IMR-90 (cell line): ENCODE data around the gene NTRK2. TPM values are rescaled to one million over a fixed set of nuclear protein-coding genes. Genes with fewer than 3 reads are reported as not detected.

ENCODE experiments used
- ATAC-seq: fragments of 200-7000 bp; cut with Tn5 transposase; 2 replicates; pipeline ENCODE4 v1.9.1; 2020; ENCODE audit warnings: low read depth, mild to moderate bottlenecking, moderate library complexity
- BruUV-seq: library from RNA; stranded (reverse); fragments of 400-500 nt; replicated peaks from 2 replicates; lab custom pipeline; 2021; lab: Mats Ljungman, UMichigan
- CTCF ChIA-PET: fragments of 300-600 bp; formaldehyde crosslinking; extraction: SDS; loops from one replicate; lab custom pipeline; 2021; ENCODE audit warnings: antibody characterized with exemption; lab: Yijun Ruan, JAX
- POLR2A ChIA-PET: fragments of 300-600 bp; sonication (Branson Sonifier 250); formaldehyde crosslinking; loops from one replicate; lab custom pipeline; 2022; ENCODE audit warnings: antibody characterized with exemption; ENCODE audit not compliant: unreplicated experiment; lab: Charles Lee
- DNase-seq: peaks from one replicate; pipeline ENCODE4 v3.0.0; 2013
- H2AFZ ChIP-seq: replicated peaks from 2 replicates; pipeline ENCODE3; 2013; ENCODE audit warnings: low read length, mild to moderate bottlenecking; ENCODE audit not compliant: poor library complexity
- H2AK5ac ChIP-seq: 2 replicates; pipeline ENCODE4 v1.6.1; 2013; ENCODE audit warnings: low read depth, low read length, inconsistent platforms
- H2AK9ac ChIP-seq: replicated peaks from 2 replicates; pipeline ENCODE3; 2013; ENCODE audit warnings: mild to moderate bottlenecking, low read depth, low read length, moderate library complexity; ENCODE audit not compliant: poor library complexity
- H2BK120ac ChIP-seq: 2 replicates; pipeline ENCODE4 v1.6.1; 2013; ENCODE audit warnings: low read depth, low read length, inconsistent platforms
- H2BK15ac ChIP-seq: 3 replicates; pipeline ENCODE4 v1.6.1; 2013; ENCODE audit warnings: low read depth, low read length, inconsistent platforms
- H2BK20ac ChIP-seq: 2 replicates; pipeline ENCODE4 v1.6.1; 2013; ENCODE audit warnings: low read depth, mild to moderate bottlenecking, inconsistent platforms, low read length, moderate library complexity
- H2BK5ac ChIP-seq: 2 replicates; pipeline ENCODE4 v1.6.1; 2013; ENCODE audit warnings: mild to moderate bottlenecking, low read depth, low read length, inconsistent platforms; ENCODE audit not compliant: poor library complexity, severe bottlenecking
- H3K14ac ChIP-seq: replicated peaks from 2 replicates; pipeline ENCODE4 v1.6.1; 2013; ENCODE audit warnings: low read depth, low read length, inconsistent platforms
- H3K18ac ChIP-seq: 2 replicates; pipeline ENCODE4 v1.6.1; 2013; ENCODE audit warnings: low read depth, low read length, control low read depth
- H3K23ac ChIP-seq: 2 replicates; pipeline ENCODE4 v1.6.1; 2013; ENCODE audit warnings: low read depth, low read length, inconsistent platforms
- H3K27ac ChIP-seq: 2 replicates; pipeline ENCODE4 v1.5.1; 2013; ENCODE audit warnings: mild to moderate bottlenecking, control low read depth, low read length; ENCODE audit not compliant: insufficient read depth
- H3K27me3 ChIP-seq: 2 replicates; pipeline ENCODE4 v1.6.1; 2013; ENCODE audit warnings: low read length; ENCODE audit not compliant: control insufficient read depth, insufficient read depth
- H3K36me3 ChIP-seq: 2 replicates; pipeline ENCODE4 v1.6.1; 2013; ENCODE audit warnings: low read length, mixed read lengths; ENCODE audit not compliant: control insufficient read depth, insufficient read depth
- H3K4ac ChIP-seq: 2 replicates; pipeline ENCODE4 v1.6.1; 2013; ENCODE audit warnings: low read depth, low read length, inconsistent platforms
- H3K4me1 ChIP-seq: 2 replicates; pipeline ENCODE4 v1.6.1; 2013; ENCODE audit warnings: low read length, mixed read lengths; ENCODE audit not compliant: control insufficient read depth, insufficient read depth
- H3K4me2 ChIP-seq: 2 replicates; pipeline ENCODE4 v1.6.1; 2013; ENCODE audit warnings: low read depth, mild to moderate bottlenecking, control low read depth, low read length, moderate library complexity
- H3K4me3 ChIP-seq: 2 replicates; pipeline ENCODE4 v1.5.1; 2013; ENCODE audit warnings: low read depth, mild to moderate bottlenecking, control low read depth, low read length, moderate library complexity; ENCODE audit not compliant: insufficient read depth
- H3K56ac ChIP-seq: 2 replicates; pipeline ENCODE4 v1.6.1; 2013; ENCODE audit warnings: low read length, inconsistent platforms; ENCODE audit not compliant: insufficient read depth; ENCODE audit errors: extremely low read depth
- H3K79me1 ChIP-seq, 2 experiments: 2 replicates each; pipeline ENCODE4 v1.6.1; 2013; ENCODE audit warnings: low read length in 2 of 2, inconsistent platforms in 1 of 2, low read depth in 1 of 2
- H3K9ac ChIP-seq: 2 replicates; pipeline ENCODE4 v1.6.1; 2013; ENCODE audit warnings: low read depth, low read length, control low read depth
- H3K9me1 ChIP-seq: 2 replicates; pipeline ENCODE4 v1.6.1; 2013; ENCODE audit warnings: low read length, inconsistent platforms; ENCODE audit not compliant: insufficient read depth
- H3K9me3 ChIP-seq: 2 replicates; pipeline ENCODE4 v1.6.1; 2013; ENCODE audit warnings: low read length; ENCODE audit not compliant: control insufficient read depth, insufficient read depth
- H4K20me1 ChIP-seq: 2 replicates; pipeline ENCODE4 v1.6.1; 2013; ENCODE audit warnings: low read length, inconsistent platforms; ENCODE audit not compliant: insufficient read depth
- H4K5ac ChIP-seq: 2 replicates; pipeline ENCODE4 v1.6.1; 2013; ENCODE audit warnings: mild to moderate bottlenecking, low read depth, low read length, control low read depth
- H4K8ac ChIP-seq, 2 experiments: 2 replicates each; pipeline ENCODE4 v1.6.1; 2013; ENCODE audit warnings: low read depth in 2 of 2, low read length in 2 of 2, control low read depth in 1 of 2, inconsistent platforms in 1 of 2
- H4K91ac ChIP-seq: 2 replicates; pipeline ENCODE4 v1.6.1; 2013; ENCODE audit warnings: low read depth, low read length, inconsistent platforms; ENCODE audit not compliant: insufficient read depth
- CEBPB ChIP-seq: IDR thresholded peaks from 2 replicates; pipeline ENCODE4 v1.6.1; 2012; ENCODE audit warnings: low read depth, low read length, improper control_type of control experiment
- CHD1 ChIP-seq: IDR thresholded peaks from 2 replicates; pipeline ENCODE4 v1.6.1; 2012; ENCODE audit warnings: low read depth, low read length, improper control_type of control experiment
- FOS ChIP-seq: fragments of 150-350 bp; IDR thresholded peaks from 2 replicates; pipeline ENCODE4 v1.6.1; 2016; ENCODE audit warnings: low read depth, low read length
- MAFK ChIP-seq: IDR thresholded peaks from 2 replicates; pipeline ENCODE4 v1.6.1; 2012; ENCODE audit warnings: low read depth, low read length, improper control_type of control experiment
- MXI1 ChIP-seq: IDR thresholded peaks from 2 replicates; pipeline ENCODE4 v1.6.1; 2012; ENCODE audit warnings: low read depth, mild to moderate bottlenecking, low read length, moderate library complexity, borderline replicate concordance
- NFE2L2 ChIP-seq: fragments of 150-350 bp; IDR thresholded peaks from 2 replicates; pipeline ENCODE4 v1.6.1; 2016; ENCODE audit warnings: low read depth, mild to moderate bottlenecking, low read length
- POLR2A ChIP-seq: IDR thresholded peaks from 2 replicates; pipeline ENCODE4 v1.6.1; 2012; ENCODE audit warnings: mild to moderate bottlenecking, low read depth, low read length
- RAD21 ChIP-seq: IDR thresholded peaks from 2 replicates; pipeline ENCODE4 v1.6.1; 2012; ENCODE audit warnings: low read length, improper control_type of control experiment
- RCOR1 ChIP-seq: IDR thresholded peaks from 2 replicates; pipeline ENCODE4 v1.6.1; 2012; ENCODE audit warnings: mild to moderate bottlenecking, low read length, improper control_type of control experiment; ENCODE audit not compliant: insufficient replicate concordance
- SMC3 ChIP-seq: fragments of 150-350 bp; IDR thresholded peaks from 2 replicates; pipeline ENCODE4 v1.6.1; 2016; ENCODE audit warnings: low read depth, mild to moderate bottlenecking, antibody characterized with exemption, low read length, moderate library complexity
- WGBS, 2 experiments: methylation state at CpG; one replicate each; pipeline versions ENCODE4 v1.1.5 to v1.1.7; 2013; ENCODE audit warnings: missing lambda C conversion rate in 2 of 2; ENCODE audit not compliant: insufficient read length in 1 of 2; ENCODE audit errors: extremely low coverage in 2 of 2; 5-methylcytosine and 5-hydroxymethylcytosine counted together
- dilution Hi-C: fragments of 300-500 bp; cut with HindIII; formaldehyde crosslinking; loops from one replicate; pipeline ENCODE4 v1.14.3; 2018; ENCODE audit warnings: low sequenced_read_pairs; ENCODE audit not compliant: unreplicated experiment
- in situ Hi-C: fragments of 300-500 bp; cut with MboI; formaldehyde crosslinking; loops from 3 replicates; pipeline ENCODE4 v1.14.3; 2019; ENCODE audit warnings: low sequenced_read_pairs, inconsistent platforms, mixed read lengths
- intact Hi-C: fragments of 100-400 bp; cut with micrococcal nuclease; formaldehyde crosslinking; loops from 2 replicates; pipeline ENCODE4 v1.10.0; 2022
- polyA plus RNA-seq, 3 experiments: library from polyadenylated mRNA; depleted of rRNA; stranded (reverse); fragments of >200 nt; gene quantifications; 2 replicates each; pipeline ENCODE4 v1.2.3, GENCODE V29; 2012; ENCODE audit warnings: low replicate concordance in 1 of 3
- total RNA-seq: library from RNA; depleted of rRNA; stranded (reverse); fragments of >200 nt; gene quantifications from 2 replicates; pipeline ENCODE4 v1.2.3, GENCODE V29; 2012
- TF ChIP-seq, protein P1 (sequence below): fragments of 150-350 bp; IDR thresholded peaks from 2 replicates; pipeline ENCODE4 v1.6.1; 2016; ENCODE audit warnings: low read depth, mild to moderate bottlenecking, low read length, moderate library complexity, borderline replicate concordance
- TF ChIP-seq, protein P2 (sequence below): fragments of 150-350 bp; IDR thresholded peaks from 2 replicates; pipeline ENCODE4 v1.6.1; 2017; ENCODE audit warnings: mild to moderate bottlenecking, antibody characterized with exemption, low read length, low read depth

The NTRK2 gene
- total and polyA plus RNA-seq, 2 of the 4 experiments (the other 2 are of a cell fraction): under 0.01 to 0.02 TPM

DNA sequence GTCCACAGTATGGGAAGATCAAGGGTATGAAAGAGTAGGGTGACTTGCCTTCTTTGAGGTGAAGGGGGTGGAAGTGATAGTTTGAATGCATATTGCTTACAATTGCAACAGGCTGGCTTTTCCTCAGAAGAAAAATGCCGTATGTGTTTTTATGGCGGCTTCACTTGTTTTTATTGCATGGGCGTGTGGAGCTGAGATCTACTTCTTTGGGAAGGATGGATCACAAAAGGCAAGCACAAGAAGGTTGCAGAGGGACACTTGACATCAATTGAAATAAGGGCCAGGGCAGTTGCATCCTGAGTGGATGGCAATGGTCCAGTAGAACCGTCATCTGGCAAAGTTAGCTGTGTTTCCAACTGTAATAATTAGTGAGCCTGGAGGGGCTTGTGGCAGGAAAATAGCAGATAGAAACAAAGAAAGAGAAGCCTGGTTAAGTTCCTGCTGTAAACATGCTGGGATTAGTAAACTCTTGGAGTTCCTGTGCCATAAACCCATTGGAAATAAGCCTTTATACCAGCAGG lies 138.4 kb downstream of the NTRK2 start:
- Histone ChIP-seq H3K14ac (no peak overlapping the region), H2BK5ac (no peak overlapping the region), H3K4me3 (no peak overlapping the region), H2BK20ac (no peak overlapping the region), H4K91ac (no peak overlapping the region), H3K27me3 (no peaks in the 10 kb centered on the region), H3K79me1 (no peaks in the 10 kb centered on the region), H4K20me1 (no peaks in the 10 kb centered on the region), H4K5ac (no peak overlapping the region), H3K4me1 (no peaks in the 10 kb centered on the region), H3K9ac (no peak overlapping the region), H3K9me3 (peaks cover 2% of the 10 kb centered on the region; the same call in 1 of the 2 replicates), H3K56ac (no peak overlapping the region), H3K27ac (no peak overlapping the region), H2BK120ac (no peak overlapping the region), H3K23ac (no peak overlapping the region), H2AK9ac (no peak overlapping the region), H2AFZ (no peak overlapping the region), H3K36me3 (no peaks in the 10 kb centered on the region), H3K9me1 (no peaks in the 10 kb centered on the region), H3K4me2 (no peak overlapping the region), H4K8ac (no peak overlapping the region), H2BK15ac (no peak overlapping the region), H3K18ac (no peak overlapping the region), H3K4ac (no peak overlapping the region), H2AK5ac (no peak overlapping the region)
- TF ChIP-seq CHD1 (no peak), MXI1 (no peak), POLR2A (no peak), FOS (no peak), CEBPB (no peak), RCOR1 (no peak), NFE2L2 (no peak), SMC3 (no peak), MAFK (no peak), RAD21 (no peak)
- TF ChIP-seq, protein P1, sequence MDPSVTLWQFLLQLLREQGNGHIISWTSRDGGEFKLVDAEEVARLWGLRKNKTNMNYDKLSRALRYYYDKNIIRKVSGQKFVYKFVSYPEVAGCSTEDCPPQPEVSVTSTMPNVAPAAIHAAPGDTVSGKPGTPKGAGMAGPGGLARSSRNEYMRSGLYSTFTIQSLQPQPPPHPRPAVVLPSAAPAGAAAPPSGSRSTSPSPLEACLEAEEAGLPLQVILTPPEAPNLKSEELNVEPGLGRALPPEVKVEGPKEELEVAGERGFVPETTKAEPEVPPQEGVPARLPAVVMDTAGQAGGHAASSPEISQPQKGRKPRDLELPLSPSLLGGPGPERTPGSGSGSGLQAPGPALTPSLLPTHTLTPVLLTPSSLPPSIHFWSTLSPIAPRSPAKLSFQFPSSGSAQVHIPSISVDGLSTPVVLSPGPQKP: no peak
- TF ChIP-seq, protein P2, sequence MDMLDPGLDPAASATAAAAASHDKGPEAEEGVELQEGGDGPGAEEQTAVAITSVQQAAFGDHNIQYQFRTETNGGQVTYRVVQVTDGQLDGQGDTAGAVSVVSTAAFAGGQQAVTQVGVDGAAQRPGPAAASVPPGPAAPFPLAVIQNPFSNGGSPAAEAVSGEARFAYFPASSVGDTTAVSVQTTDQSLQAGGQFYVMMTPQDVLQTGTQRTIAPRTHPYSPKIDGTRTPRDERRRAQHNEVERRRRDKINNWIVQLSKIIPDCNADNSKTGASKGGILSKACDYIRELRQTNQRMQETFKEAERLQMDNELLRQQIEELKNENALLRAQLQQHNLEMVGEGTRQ: no peak
- ATAC-seq (no peak), DNase-seq (no peak)
- POLR2A ChIA-PET: no interaction called here
- in situ Hi-C loops: no loop called here
- BruUV-seq: no TSS peak
- WGBS, 2 experiments: 79% methylated on average over 3 of the region's 4 CpGs; no CpG with 5 or more reads in 1 of the 2 experiments
- intact Hi-C loops: no loop called here
- CTCF ChIA-PET: no interaction called here
- dilution Hi-C loops: no loop called here
